CD4-positive, alpha-beta T cell treated with Interleukin-2 at 100 ng/mL for 4 hours (primary cell): ENCODE results near the gene IRX3.

Source experiments
- DNase-seq: peaks from one replicate; pipeline ENCODE4 v3.0.0-alpha.2; 2020; ENCODE audit warnings: low spot score

IRX3 gene

DNA sequence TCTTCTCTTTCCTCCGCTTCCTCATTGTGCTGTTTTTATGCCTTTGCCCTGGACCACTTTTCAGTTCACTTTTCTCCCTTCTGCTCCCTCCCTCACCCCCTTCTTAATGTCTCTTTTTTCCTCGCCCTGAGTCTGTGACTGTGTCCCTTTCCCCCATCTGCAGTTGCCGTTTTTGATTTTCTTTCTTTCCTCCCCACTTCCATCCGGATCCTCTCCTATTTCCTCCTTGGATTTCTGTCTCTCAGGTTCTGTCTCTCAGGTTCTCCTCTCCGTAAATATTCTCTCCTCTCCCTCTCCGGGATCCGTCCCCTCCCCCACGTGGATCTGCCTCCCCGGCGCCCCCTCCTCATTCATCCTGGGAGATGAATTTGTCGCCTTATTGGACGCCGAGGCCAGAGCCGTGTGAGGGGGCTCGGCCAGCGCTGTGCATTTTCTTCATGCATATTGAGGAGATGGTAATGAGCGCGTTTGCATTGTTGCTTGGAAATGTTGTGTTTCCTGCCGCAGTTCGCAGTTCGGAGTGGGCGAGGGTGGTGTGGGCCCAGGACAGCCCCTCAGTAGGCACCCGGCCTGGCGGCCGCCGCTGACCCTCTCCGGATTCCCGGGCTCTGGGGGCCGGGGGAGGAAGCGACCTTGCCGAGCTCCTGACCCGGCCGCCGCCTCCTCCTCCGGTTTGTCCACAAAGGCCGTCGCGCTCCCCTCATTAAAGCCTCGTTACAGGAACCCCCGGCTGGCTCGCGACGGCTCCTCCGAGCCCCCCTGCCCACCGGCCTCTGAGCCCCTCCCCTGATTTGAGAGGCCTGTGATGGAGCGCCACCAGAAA is 4.5 kb upstream of the IRX3 start:
- no peak for DNase-seq

GRCh38 chr16:54289945-54290832 is 3.6 kb upstream of the IRX3 start:
- DNase-seq = no peak

DNA sequence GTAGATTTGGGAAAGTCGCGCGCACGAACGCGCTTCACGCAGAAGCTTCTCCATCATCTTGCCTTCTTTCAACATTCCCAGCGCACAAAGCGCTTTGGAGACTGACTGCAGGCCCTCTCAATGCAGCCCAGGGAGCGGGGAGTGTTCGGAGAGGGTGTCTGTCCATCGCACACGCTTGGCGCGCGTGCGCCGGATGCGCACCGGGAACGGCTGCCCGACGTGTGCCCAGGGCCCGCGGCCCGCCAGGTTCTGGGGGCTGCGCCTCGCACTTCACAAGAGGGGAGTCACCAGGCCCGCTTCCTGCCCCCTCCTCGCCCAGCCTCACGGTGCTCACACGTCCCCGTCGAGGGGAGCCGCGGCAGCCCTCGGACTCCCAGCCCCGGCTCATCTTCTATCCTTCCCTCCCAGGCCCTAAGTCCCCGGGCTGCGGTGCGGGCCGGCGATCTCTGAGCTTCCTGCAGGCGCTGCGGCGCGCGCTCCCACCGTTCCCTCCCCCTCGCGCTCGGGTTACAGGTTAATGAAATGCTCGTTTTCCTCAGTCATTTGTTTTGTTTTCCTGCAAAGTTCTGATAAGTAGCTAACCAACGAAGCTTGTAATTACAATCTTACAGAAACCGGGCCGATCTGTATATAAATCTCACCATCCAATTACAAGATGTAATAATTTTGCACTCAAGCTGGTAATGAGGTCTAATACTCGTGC is 2.8 kb upstream of the IRX3 start:
- DNase-seq = no peak

DNA sequence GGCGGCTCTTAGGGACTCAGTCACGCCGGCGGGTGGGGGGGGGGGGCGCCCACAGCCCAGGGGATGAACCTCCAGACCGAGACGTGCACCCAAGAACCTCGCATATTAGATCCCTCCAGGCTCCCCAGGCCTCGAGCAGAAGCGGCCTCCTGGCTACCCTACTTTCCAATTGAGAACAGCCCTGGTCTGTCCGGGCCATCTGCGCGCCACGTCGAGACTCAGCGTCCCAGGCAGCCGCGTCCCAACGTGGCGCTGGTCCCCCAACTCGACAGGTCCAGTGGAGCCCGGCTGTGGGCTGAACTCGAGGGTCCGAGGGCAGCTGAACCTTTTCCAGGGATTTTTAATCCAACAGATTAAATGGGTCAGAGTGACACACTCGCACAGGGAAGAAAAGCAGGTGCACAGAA is 2.3 kb upstream of the IRX3 start:
- DNase-seq = no peak

DNA sequence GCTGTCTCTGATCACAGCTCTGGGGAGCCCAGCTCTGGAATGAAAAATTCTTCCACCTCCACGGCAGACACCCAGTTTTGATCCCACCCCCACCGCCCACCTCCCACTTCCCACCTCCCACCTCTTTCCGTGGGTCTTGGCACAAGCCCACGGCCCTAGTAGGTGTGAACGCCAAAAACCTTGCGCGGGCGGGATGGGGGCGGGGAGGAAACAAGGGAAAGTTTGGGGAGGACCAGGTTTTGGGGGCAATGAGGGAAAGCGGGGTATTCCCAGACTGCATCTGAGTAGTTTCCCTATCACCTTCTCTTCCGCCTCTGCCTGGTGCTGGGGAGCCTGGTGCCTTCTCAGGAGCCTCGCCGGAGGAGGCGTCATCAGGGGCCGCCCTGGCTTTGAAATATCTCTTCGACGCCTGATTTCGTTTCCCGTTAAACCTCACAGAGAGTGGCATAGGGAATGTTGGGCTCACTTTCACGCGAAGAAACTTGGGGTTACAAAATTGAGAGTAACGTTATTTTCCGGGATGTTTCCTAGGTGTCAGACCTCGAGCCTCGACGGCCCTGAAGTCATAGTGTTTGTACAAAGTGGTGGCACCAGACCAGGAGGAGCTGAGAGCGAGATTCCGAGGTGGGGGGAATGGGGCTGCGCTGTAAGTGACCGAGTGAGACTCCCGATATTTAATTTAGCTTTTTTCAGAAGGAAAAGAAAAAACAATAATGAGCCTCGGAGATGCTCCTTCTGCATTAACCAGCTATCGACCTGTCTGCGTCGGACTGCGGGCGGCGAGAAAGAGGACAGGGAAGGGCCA is 1.6 kb upstream of the IRX3 start:
- no peak for DNase-seq

DNA sequence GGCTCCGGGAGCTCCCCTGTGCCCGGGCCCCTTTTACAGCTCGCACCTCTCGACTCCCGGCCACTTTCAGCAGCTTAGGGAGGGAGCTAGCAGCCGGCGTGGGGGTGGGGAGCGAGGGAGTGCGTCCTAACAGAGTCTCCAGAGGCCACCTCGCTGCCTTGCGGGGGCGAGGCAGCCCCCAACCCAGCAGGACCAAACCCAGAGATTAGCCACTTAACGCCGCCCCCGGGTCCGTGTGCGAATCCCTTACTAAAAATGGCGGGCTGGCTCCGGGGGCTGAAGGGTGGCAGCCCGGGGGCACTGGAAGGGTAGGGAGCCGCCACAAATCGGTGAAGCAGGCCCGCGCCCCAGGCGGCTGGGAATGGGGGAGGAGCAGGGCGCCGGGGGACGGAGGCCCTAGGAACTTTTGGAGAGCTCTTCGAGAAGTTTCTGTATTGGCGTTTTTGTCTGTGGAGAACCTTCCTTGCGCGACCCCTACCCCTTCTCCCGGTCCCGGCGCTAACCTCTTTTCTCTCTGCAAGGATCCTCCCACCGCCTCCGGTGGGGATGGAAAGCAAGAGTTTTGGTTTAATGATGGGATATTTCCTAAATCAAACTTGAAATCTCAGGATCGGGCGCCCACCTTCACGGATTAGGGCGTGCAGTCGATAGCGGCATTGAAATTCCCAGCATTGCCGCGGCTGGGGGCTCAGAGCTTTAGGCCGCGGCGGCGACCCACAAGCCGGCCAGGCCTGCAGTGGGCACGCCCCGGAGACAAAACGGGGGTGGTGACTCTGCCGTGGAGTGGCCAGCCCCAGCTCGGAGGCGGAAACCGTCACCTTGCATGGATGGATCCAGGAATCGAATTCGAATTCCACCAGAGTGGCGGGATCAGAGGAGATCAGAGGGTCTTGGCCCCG is 793 bp upstream of the IRX3 start:
- no peak for DNase-seq

DNA sequence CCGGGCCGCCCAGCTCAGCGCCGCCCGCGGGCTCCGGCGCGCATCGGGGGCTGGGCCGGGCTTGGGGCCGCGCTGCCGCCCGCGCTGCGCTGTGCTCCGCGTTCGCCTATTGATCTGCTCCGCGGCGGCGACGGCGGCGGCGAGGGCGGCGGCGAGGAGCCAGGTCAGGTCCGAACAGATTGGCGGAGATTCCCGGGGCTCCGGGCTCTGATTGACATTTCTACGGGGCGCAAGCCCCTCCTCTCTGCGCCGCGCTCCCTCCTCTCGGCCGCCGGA is 559 bp downstream of the IRX3 start:
- DNase-seq = no peak

DNA sequence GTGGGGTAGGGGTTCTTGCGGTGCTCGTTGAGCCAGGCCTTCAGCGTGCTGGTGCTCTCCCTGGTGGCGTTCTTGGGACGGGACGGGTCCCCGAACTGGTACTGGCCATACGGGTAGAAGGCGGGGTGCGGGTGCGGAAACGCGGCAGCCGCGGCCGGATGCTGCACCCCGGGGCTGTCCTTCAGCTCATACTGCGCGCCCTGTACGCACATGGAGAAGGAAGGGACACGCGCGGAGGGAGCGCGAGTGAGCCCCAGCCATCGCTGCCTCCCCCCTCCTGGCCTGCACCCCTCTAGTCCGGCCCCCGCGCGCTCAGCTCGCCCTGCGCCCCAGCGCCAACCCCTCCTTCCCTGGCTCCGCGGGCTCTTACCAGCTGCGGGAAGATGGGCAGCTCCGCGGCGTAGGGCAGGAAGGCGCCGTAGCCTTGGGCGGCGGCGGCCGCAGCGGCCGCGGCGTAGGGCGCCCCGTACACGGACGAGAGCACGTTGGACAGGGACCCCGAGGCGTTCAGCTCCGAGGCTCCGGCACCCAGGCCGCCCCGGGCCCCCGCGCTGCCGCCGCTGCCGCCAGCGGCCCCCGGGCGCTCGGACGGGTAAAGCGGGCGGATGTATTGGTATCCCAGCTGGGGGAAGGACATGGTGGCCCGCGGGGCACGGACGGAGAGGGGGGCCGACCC is 1.0 kb downstream of the IRX3 start:
- DNase-seq = no peak

GRCh38 chr16:54284931-54285413 is 1.6 kb downstream of the IRX3 start:
- no peak for DNase-seq

DNA sequence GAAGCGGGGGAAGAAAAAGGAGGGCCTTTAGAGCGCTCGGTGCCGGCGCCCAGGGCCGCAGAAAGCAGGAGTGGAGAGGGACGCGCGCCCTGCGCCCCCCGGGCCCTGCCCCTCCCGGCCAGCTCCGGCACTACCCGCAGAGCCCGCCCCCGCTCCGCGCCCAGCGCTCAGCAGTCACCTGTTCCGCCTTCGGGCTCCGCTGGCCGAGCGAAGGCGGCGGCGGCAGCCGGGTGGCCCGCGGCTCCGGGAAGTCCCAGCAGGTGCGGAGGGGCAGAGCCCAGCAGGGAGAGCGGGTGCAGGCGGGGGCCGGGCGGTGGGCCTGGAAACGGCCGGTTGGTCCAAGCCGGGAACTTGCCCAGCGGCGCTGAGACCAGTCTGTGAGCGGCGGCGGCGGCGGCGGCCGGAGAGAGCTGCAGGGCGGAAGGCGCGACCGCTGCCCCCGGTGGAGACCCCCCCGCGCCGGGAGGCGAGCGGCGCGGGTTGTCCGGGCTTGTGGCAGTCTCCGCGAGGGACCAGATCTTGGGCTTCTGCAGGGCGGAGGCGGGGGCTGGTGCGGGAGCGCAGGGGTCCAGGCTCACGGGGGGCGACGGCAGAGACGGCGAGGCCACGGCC is 2.2 kb downstream of the IRX3 start:
- no peak for DNase-seq

DNA sequence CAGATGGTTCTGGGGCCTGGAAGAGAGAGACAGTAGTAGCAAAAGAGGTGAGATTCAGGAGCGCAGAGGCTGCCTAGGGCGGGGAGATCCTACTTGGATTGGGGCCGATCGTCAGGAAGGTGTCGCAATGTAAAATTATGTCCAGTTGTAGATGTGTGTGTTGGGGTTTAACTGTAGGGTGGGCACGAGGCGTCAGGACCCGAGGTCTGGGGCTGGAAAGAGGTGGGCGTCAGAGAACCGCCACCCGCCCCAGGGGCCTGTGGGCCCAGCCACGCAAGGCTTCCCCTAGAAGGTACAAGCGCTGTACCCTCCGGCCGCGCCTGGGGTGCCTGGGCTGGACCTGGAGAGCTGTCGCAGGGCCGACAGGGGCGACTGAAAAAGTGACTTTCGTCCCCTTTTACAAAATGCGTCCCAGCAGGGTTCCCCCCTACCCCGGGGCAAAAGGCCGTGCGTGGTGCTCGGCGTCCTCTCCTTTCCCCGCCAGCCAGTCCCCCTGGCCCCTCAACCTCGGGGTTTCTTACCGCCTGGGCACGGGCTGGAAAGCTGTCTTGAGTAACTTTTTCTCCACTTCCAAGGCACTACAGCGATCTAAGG is 2.8 kb downstream of the IRX3 start:
- DNase-seq = no peak

- no peak for DNase-seq
These were observed 3.5 kb downstream of the IRX3 start for GRCh38 chr16:54282928-54283724.

DNA sequence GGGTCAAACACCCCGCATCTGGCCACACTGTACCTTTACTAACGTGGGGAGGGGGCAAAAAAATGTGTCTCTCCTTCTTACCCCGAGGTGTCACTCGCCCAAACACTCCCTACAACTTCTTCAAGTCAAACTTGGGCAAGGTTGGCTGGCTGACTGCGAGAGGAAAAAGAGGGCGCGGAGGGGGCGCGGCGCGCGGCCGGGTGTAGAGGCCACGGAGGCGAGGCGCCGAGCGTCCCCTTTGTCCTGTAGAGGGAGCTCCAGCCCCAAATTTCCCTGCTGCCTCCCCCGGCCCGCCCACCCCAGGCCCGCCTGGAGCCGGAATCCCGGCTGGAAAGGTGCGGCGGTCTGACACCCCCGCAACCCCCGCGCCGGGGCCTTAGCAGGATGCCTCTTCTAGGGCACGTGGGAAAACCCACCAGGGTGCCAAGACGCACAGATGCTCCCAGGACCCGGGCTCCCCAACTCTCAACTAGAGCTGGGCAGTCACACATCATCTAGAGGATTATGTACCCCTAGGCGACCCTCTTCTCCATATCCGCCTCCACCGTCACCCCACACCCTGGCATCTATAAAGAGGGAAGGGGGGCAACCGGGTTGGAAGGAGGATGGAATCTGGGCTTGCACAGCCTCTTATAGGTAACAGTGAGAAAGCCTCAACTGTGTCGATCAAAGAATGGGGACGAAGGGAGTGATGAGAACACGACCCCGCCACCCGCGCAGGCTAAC is 4.2 kb downstream of the IRX3 start:
- DNase-seq = no peak

GRCh38 chr16:54281535-54282201 is 4.9 kb downstream of the IRX3 start:
- DNase-seq = no peak

GRCh38 chr16:54280751-54281150 is 5.8 kb downstream of the IRX3 start:
- DNase-seq = no peak

GRCh38 chr16:54277845-54278703 is 8.5 kb downstream of the IRX3 start:
- DNase-seq = no peak
